Measurements from ENCODE around the gene TMEM191C.
"Not testable (repeated sequence)": the region's sequence is repeated elsewhere in the genome, so short reads cannot be mapped to it uniquely, and the experiment has no call there.

The TMEM191C gene

GRCh38 chr22:21467337-21468193 is at the start of gene TMEM191C:
TMEM191C (plus strand) TSS chr22:21467387; CDS start chr22:21467460, 73 bp downstream.
- not testable (repeated sequence) for DNase-seq (ENCODE audit: low spot score)

- not testable (repeated sequence) for DNase-seq (ENCODE audit: low spot score)
Observed at GRCh38 chr22:21417853-21418252, 49.3 kb upstream of the TMEM191C start.

GRCh38 chr22:21418974-21419638 is 48.1 kb upstream of the TMEM191C start:
- not testable (repeated sequence) for DNase-seq (ENCODE audit: low spot score)

- DNase-seq (ENCODE audit: low spot score), result not testable (repeated sequence)
Observed at GRCh38 chr22:21420180-21420763, 46.9 kb upstream of the TMEM191C start.

GRCh38 chr22:21424084-21424709 is 43.0 kb upstream of the TMEM191C start:
- DNase-seq (ENCODE audit: low spot score), result not testable (repeated sequence)

GRCh38 chr22:21434378-21435233 is 32.6 kb upstream of the TMEM191C start:
- not testable (repeated sequence) for DNase-seq (ENCODE audit: low spot score)

GRCh38 chr22:21435998-21436810 is 31.0 kb upstream of the TMEM191C start:
- not testable (repeated sequence) for DNase-seq (ENCODE audit: low spot score)

- not testable (repeated sequence) for DNase-seq (ENCODE audit: low spot score)
Observed at GRCh38 chr22:21438013-21438412, 29.2 kb upstream of the TMEM191C start.

- not testable (repeated sequence) for DNase-seq (ENCODE audit: low spot score)
Observed at GRCh38 chr22:21440018-21440636, 27.1 kb upstream of the TMEM191C start.

- DNase-seq (ENCODE audit: low spot score), result not testable (repeated sequence)
Observed at GRCh38 chr22:21440676-21441075, 26.5 kb upstream of the TMEM191C start.

- not testable (repeated sequence) for DNase-seq (ENCODE audit: low spot score)
Observed at GRCh38 chr22:21441170-21441569, 26.0 kb upstream of the TMEM191C start.

GRCh38 chr22:21442123-21442522 is 25.1 kb upstream of the TMEM191C start:
- DNase-seq (ENCODE audit: low spot score), result not testable (repeated sequence)

- DNase-seq (ENCODE audit: low spot score), result not testable (repeated sequence)
Observed at GRCh38 chr22:21442646-21443045, 24.5 kb upstream of the TMEM191C start.

- no peak for DNase-seq (ENCODE audit: low spot score)
Observed at GRCh38 chr22:21443057-21443734, 24.0 kb upstream of the TMEM191C start.

GRCh38 chr22:21443735-21444421 is 23.3 kb upstream of the TMEM191C start:
- no peak for DNase-seq (ENCODE audit: low spot score)

- DNase-seq (ENCODE audit: low spot score), result no peak
Observed at GRCh38 chr22:21444701-21445436, 22.3 kb upstream of the TMEM191C start.

GRCh38 chr22:21445437-21446127 is 21.6 kb upstream of the TMEM191C start:
- DNase-seq (ENCODE audit: low spot score), result no peak
